ENCODE results near the gene CAMK4.
A peak's percentile ranks its signal among the peaks of the same experiment; 100 is the strongest.

Gene CAMK4

DNA sequence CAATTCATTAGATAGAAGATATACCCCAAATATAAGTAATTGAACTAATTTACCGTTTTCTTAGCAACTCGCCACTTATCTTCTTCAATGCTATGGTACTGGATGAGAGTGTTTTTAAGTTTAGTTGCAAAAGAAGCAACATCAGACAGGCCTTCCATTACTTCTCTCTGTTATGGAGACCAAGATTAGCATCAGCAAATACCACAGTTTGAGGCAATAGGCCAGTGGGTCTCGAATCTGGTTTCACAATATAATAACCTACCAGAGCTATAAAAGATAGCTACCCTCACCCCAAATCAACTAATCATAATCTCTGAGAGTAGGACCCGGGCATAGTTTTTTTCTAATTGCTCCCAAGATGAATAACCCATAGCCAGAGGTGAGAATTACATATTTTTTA, 283.1 kb downstream of the CAMK4 start:
- DNase-seq = no peak

GRCh38 chr5:111509119-111509518, 284.9 kb downstream of the CAMK4 start:
- no peak for DNase-seq

GRCh38 chr5:111511174-111511830, 287.1 kb downstream of the CAMK4 start:
- no peak for DNase-seq

GRCh38 chr5:111511831-111512374, 287.7 kb downstream of the CAMK4 start:
- DNase-seq = peak; percentile 38

DNA sequence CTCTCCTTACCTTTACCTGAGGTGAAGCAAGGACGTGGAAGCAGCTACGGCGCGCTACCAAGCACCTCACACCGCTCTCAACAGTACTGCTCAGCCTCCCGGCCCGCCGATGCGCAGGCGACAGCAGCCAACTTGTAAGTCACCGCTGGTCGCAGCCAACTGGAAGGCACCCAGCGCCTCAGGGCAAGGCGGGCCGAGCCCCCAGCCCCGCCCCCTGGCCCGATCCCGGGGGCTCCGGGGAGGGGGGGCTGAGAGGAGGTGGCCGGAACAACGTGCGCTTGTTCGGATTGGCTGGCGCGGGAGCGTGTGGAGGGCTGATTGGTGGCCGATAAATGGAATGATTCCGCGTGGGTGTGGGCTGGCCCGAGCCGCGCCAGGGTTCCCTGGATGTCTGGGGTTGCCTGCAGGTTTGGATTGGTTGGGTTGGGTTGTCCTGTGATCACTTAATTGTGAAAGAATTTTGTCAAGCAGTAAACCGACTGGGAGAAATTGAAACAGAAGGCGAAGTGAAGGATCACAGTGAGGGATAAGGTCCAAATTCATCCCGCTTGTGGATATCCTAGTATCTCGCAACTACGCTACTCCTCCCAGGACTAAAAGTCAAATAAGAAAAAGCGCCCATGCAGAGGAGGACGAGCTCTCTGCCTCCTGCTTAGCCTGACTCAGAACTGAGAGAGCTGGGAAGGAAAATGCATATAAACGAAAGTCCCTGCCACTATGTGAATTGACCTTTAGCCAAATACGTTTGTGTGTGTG, 288.4 kb downstream of the CAMK4 start, which contains the start of gene STARD4:
STARD4 (minus strand) TSS at position 161 of the 756 bp plus-strand sequence. CDS start 5,102 bp downstream, outside the sequence.
- peak; percentile 97 for DNase-seq

DNA sequence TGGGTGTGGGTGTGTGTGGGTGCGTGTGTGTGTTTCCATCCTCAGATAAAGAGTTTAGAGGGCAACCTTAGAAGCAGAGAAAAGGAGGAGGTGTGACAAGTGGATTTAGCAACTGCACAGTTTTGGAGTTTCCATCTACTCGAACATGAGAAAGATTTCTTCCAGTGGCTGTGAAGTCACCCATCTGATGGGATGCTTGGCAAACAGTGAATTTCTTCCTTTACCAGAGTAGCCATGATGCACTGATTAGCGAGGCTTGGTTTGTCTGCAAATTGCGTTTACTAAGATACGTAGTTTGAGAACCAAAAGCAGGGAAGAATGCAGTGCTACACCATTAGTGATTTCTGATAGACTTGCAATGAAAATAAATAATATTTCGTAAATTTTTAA, 288.9 kb downstream of the CAMK4 start:
- no peak for DNase-seq

- DNase-seq = no peak
Measured at GRCh38 chr5:111514087-111514486, 289.9 kb downstream of the CAMK4 start.

DNA sequence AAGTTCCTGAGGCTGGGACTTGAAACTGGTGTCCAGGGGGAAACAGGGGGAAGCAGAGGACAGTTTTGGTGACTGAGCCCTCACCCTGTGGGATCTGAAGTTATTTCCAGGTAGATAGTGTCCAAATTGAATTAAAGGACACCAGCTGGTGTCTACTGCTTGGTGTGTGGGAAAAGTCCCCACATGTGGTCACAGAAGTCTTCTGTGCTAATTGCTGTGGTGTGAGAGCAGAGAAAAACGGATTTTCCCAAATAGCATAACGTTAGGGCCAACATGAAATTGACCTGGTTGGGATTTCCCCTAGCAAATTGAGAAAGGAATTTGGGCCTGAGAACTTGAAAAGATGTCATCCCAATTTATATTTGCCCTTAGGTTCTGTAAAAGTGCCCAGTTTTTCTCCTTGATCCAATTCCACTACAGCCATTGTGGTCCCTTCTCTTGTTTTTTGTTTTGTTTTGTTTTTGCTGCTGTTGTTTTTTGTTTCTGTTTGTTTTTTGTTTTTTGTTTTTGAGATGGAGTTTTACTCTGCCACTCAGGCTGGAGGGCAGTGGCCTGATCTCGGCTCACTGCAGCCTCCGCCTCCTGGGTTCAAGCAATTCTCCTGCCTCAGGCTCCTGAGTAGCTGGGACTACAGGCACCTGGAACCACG, 293.8 kb downstream of the CAMK4 start:
- no peak for DNase-seq

GRCh38 chr5:111518777-111519176, 294.6 kb downstream of the CAMK4 start:
- DNase-seq = no peak

- no peak for DNase-seq
Measured at GRCh38 chr5:111520908-111521307, 296.7 kb downstream of the CAMK4 start.

DNA sequence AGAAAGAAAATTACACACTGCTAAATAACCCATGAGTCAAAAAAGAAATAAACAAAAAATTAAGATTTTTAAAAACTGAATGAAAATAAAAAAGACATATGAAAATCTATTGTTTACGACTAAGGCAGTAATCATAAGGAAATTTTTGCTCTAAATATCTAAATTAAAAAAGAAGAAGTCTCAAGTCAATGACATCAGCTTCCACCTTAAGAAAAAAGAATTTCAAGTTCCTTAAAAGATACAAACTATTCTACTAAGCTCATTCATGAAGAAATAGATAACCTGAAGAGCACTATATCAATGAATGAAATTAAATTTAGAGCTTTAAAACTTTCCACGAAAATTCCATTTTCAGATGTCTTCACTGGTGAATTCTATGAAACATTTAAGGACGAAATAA, 303.9 kb downstream of the CAMK4 start:
- no peak for DNase-seq

DNA sequence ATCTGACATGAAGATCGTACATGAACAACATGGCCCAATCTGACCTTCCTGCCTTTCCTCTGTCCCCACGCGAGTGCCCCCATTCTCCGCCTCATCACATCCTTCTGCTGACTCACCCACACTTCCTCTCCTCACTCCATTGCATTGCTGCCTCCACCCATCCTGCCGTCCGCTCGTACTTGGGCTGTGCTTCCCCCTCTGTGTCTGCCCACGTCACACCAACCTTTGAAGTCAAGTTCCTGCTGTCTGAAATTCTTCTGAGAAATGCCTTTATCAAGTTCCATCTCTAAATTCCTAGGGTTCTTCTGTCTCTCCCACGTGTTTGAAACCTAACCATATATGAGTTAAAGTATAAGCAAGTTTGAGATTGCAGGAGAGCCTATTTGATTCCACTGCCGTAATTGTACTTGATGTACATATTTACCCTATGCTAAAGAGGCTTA, 306.1 kb downstream of the CAMK4 start:
- DNase-seq = peak; percentile 91

- no peak for DNase-seq
Measured at GRCh38 chr5:111532886-111533582, 308.9 kb downstream of the CAMK4 start.

GRCh38 chr5:111535879-111536549, 311.8 kb downstream of the CAMK4 start:
- DNase-seq = no peak

DNA sequence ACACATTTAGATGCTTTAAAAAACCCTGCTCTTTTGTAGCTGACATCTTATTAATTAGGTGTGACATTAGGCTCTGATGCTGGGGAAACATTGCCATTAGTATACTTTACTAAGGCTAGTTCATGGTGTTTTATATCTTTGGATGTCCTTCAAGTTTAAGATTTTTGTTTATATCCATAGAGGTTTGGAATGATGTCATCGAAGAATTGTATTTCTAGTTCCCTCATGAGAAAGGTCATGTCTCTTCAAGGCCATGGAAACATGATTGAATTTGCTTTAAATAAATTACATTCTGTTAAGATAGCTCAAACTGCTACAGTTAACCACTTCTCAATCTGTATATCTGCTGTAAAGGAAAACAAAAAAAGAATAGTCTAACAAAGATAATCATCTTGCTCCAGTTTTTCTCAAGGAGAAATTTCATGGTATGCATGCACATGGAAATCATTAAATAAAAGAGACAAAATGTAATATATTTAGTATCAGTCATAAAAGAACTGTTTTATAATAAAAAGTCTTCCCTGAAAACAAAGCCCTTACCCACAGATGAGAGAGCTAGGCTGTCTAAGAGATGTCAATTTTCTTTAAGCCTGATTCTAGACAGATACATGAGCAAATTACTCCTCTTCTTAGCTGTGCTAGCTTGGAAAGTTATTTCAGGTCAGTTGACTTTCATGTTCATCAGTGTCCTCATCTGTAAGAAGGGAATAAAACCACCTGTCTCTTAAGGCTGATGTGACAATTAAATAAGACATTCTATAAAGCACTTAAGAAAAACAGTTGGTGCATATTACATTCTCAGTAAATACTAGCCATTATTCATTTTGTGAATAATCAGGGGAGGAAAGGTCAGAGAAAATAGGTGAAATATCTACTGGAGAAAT, 313.2 kb downstream of the CAMK4 start:
- DNase-seq = no peak

Measured in hematopoietic multipotent progenitor cell treated with erythropoietin and hydrocortisone succinate and interleukin-3 and kit ligand, for 8 days (in vitro differentiated cells).